ENCODE measurements around the gene TAX1BP3. TPM values are rescaled to one million over a fixed set of nuclear protein-coding genes. Genes with fewer than 3 reads are reported as not detected.
"Not testable (repeated sequence)": the region's sequence is repeated elsewhere in the genome, so short reads cannot be mapped to it uniquely, and the experiment has no call there.

The TAX1BP3 gene
- total RNA-seq, 1 donor from 2014 or later = 15.1 TPM

DNA sequence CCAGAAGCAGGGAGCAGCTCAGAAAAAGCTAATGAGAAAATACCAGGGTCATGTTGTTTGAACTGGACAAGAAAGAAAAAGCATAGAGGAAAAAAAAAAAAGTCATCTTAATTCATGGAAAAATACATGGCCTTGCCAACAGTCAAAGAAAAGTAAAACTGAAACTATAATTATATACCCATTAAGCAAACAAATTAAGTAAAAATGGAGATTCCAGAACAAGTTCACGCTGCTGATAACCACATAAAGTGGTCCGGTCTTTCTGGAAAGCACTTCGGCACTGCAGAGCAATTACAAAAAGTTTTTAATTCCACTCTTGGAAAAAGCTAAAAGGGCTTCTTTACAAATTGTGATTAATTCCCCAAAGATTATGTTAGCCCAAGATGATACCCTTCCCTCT, 40.0 kb upstream of the TAX1BP3 start:
- no peak for DNase-seq
- ATAC-seq (ENCODE audit: low read depth) = no peak
- Mint-ChIP-seq H3K36me3 (ENCODE audit: low read depth) (peaks cover 15% of the 10 kb centered on the region), H3K4me1 (peaks cover 76% of the 10 kb centered on the region), H3K27me3 (no peaks in the 10 kb centered on the region), H3K4me3 (peak overlapping the region; percentile 46), H3K27ac (peak overlapping the region; percentile 36), H3K9me3 (no peaks in the 10 kb centered on the region)
- intact Hi-C loops (cut with micrococcal nuclease) = no loop called here
- ChIA-PET CTCF (interaction anchor here (0.7 kb wide), 2 partner anchors 9 to 243 kb away, joined by 3 read pairs; no protein-coding TSS in a partner anchor), POLR2A (interaction anchor here (0.7 to 9.5 kb wide), 3 partner anchors 12 to 658 kb away, joined by 3 to 315 read pairs (median 3); partner anchors contain the start of gene P2RX5)
- TF ChIP-seq, protein P1, sequence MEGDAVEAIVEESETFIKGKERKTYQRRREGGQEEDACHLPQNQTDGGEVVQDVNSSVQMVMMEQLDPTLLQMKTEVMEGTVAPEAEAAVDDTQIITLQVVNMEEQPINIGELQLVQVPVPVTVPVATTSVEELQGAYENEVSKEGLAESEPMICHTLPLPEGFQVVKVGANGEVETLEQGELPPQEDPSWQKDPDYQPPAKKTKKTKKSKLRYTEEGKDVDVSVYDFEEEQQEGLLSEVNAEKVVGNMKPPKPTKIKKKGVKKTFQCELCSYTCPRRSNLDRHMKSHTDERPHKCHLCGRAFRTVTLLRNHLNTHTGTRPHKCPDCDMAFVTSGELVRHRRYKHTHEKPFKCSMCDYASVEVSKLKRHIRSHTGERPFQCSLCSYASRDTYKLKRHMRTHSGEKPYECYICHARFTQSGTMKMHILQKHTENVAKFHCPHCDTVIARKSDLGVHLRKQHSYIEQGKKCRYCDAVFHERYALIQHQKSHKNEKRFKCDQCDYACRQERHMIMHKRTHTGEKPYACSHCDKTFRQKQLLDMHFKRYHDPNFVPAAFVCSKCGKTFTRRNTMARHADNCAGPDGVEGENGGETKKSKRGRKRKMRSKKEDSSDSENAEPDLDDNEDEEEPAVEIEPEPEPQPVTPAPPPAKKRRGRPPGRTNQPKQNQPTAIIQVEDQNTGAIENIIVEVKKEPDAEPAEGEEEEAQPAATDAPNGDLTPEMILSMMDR (IDR thresholded peaks at IDR 0.05) = no peak

DNA sequence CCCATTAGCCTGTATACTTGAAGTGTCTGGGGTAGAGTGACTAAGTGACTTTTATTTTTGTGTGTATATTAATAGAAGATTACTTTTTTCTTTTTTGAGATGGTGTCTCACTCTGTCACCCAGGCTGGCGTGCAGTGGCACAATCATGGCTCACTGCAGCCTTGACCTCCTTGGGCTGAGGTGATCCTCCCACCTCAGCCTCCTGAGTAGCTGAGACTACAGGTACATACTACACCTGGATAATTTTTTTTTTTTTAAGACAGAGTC, 37.3 kb upstream of the TAX1BP3 start:
- H3K27me3 Mint-ChIP-seq; H3K36me3 Mint-ChIP-seq (ENCODE audit: low read depth); H3K27ac Mint-ChIP-seq; H3K4me3 Mint-ChIP-seq; CTCF ChIA-PET; H3K9me3 Mint-ChIP-seq; ATAC-seq (ENCODE audit: low read depth); DNase-seq; intact Hi-C loops (cut with micrococcal nuclease): not testable (repeated sequence)
- peaks cover 73% of the 10 kb centered on the region for H3K4me1 Mint-ChIP-seq
- POLR2A ChIA-PET = interaction anchor here (9.5 kb wide), 1 partner anchor 10 kb away, joined by 315 read pairs; the partner anchor contains the start of gene P2RX5

DNA sequence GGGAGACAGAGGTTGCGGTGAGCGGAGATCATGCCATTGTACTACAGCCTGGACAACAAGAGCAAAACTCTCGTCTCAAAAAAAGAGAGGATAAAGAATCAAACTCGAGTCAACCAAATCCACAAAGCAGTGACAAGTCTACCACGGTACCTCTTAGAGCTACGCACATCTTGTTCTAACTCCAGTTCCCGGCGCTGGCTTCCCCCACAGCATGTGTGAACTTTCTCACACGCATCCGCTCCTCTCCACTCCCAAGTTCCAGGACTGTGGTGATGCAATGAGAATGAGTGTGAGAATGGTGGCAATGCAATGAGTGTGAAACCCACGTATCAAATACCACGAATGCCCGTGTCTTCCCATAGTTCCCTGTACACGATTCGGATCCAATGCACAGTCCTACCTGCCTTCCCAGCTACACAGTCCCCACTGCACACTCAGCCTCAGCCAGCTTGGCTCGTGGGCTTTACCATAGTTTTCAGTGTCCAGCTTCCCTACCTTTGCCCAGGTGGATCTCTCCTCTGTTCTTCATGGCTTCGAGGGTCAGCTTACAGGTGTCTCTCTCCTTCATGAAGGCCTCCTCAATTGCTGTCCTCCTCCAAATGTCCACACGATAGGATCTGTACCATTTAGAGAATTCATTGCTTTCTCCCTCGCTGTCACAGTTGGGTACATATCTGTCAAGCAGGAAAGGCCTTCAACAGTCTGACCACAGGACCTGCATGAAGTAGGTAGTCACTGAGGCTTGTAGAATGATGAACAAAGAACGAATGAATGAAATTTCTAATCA, 36.7 kb upstream of the TAX1BP3 start:
- Mint-ChIP-seq H3K27ac (peak overlapping the region; percentile 16), H3K4me3 (no peak overlapping the region)

DNA sequence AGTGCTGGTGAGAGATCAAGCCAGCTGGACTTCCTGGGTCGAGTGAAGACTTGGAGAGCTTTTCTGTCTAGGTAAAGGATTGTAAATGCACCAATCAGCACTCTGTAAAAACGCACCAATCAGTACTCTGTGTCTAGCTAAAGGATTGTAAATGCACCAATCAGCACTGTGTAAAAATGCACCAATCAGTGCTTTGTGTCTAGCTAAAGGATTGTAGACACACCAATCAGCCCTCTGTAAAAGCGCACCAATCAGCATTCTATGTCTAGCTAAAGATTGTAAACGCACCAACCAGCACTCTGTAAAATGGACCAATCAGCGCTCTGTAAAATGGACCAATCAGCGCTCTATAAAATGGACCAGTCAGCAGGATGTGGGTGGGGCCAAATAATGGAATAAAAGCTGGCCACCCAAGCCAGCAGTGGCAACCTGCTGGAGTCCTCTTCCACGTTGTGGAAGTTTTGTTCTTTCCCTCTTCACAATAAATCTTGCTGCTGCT, 33.7 kb upstream of the TAX1BP3 start:
- ATAC-seq (ENCODE audit: low read depth); H3K36me3 Mint-ChIP-seq (ENCODE audit: low read depth); H3K9me3 Mint-ChIP-seq; H3K27me3 Mint-ChIP-seq; H3K4me3 Mint-ChIP-seq; DNase-seq; intact Hi-C loops (cut with micrococcal nuclease): not testable (repeated sequence)
- peak overlapping the region; percentile 4 for H3K27ac Mint-ChIP-seq
- ChIA-PET POLR2A (interaction anchor here (0.6 to 2.7 kb wide), 3 partner anchors 9 to 700 kb away, joined by 7 to 19 read pairs (median 10); no protein-coding TSS in a partner anchor), CTCF (interaction anchor here (1.2 to 2.1 kb wide), 3 partner anchors 10 to 35 kb away, joined by 3 to 6 read pairs (median 4); no protein-coding TSS in a partner anchor)
- H3K4me1 Mint-ChIP-seq = peaks cover 73% of the 10 kb centered on the region

More for the DNA sequence above, 36.7 kb upstream of the TAX1BP3 start:
- H3K4me1 Mint-ChIP-seq = peaks cover 73% of the 10 kb centered on the region
- H3K9me3 Mint-ChIP-seq = peaks cover 2% of the 10 kb centered on the region
- DNase-seq (no peak), ATAC-seq (ENCODE audit: low read depth) (no peak)
- H3K27me3 Mint-ChIP-seq = no peaks in the 10 kb centered on the region
- ChIA-PET POLR2A (interaction anchor here (9.5 kb wide), 1 partner anchor 9 kb away, joined by 315 read pairs; the partner anchor contains the start of gene P2RX5), CTCF (no interaction called here)
- TF ChIP-seq, protein P1 (IDR thresholded peaks at IDR 0.05) = no peak
- intact Hi-C loops (cut with micrococcal nuclease) = no loop called here
- peaks cover 5% of the 10 kb centered on the region for H3K36me3 Mint-ChIP-seq (ENCODE audit: low read depth)

DNA sequence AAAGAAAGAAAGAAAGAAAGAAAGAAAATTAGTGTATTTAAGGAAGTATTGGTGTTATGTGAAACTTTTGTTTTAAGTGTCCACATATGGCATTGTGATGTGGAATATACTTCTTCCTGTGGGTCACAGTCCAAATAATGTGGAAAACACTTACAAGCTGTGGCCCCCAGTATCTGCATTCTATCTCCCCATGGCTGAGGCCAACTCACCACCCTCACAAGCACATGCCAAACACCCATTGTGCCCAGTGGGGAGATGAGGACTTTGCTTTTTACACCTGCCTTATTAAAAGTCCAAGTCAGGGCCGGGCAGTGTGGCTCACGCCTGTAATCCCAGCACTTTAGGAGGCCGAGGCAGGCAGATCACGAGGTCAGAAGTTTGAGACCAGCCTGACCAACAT, 31.6 kb upstream of the TAX1BP3 start:
- intact Hi-C loops (cut with micrococcal nuclease) = loop anchor here (5.0 kb wide), 1 partner anchor 212 kb away; no protein-coding TSS in a partner anchor
- peaks cover 2% of the 10 kb centered on the region for H3K9me3 Mint-ChIP-seq
- ChIA-PET CTCF (no interaction called here), POLR2A (interaction anchor here (0.6 to 2.7 kb wide), 3 partner anchors 11 to 144 kb away, joined by 5 to 19 read pairs (median 12); no protein-coding TSS in a partner anchor)
- TF ChIP-seq, protein P1 (IDR thresholded peaks at IDR 0.05) = no peak
- no peak overlapping the region for H3K4me3 Mint-ChIP-seq
- DNase-seq = no peak
- no peaks in the 10 kb centered on the region for H3K27me3 Mint-ChIP-seq
- no peak for ATAC-seq (ENCODE audit: low read depth)
- no peak overlapping the region for H3K27ac Mint-ChIP-seq
- H3K4me1 Mint-ChIP-seq = peaks cover 71% of the 10 kb centered on the region
- peaks cover 13% of the 10 kb centered on the region for H3K36me3 Mint-ChIP-seq (ENCODE audit: low read depth)

DNA sequence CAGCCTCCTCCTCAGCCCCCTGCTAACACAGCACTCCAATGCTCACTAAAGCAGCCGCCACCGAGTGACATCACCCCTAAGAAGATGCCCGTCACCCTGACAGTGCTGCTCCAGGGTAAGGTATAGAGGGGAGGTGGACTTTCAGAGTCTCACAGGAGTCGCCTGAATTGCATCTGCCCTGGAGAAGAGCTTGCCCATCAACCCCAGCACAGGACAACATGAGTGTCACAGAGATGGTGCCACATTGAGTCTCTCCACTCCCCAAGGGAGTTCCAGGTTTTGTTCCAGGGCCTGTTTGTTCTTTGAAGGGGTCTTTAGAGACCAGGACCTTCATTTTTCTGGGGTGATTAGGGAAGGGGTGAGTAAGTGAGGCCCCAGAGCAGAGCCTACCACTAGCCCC, 29.8 kb upstream of the TAX1BP3 start:
- H3K9me3 Mint-ChIP-seq = peaks cover 2% of the 10 kb centered on the region
- no peak for ATAC-seq (ENCODE audit: low read depth)
- H3K36me3 Mint-ChIP-seq (ENCODE audit: low read depth) = peaks cover 24% of the 10 kb centered on the region
- H3K4me3 Mint-ChIP-seq = no peak overlapping the region
- H3K4me1 Mint-ChIP-seq = peaks cover 77% of the 10 kb centered on the region
- DNase-seq = no peak
- intact Hi-C loops (cut with micrococcal nuclease) = loop anchor here (5.0 kb wide), 1 partner anchor 214 kb away; no protein-coding TSS in a partner anchor
- POLR2A ChIA-PET = interaction anchor here (3.9 to 6.5 kb wide), 3 partner anchors 11 to 28 kb away, joined by 44 to 315 read pairs (median 112); partner anchors contain the start of gene HASPIN
- TF ChIP-seq, protein P1 (IDR thresholded peaks at IDR 0.05) = no peak
- H3K27me3 Mint-ChIP-seq = no peaks in the 10 kb centered on the region
- CTCF ChIA-PET = no interaction called here
- H3K27ac Mint-ChIP-seq = peak overlapping the region; percentile 65

All from activated B cell treated with CpG ODN at 0.5 μM for 24 hours (primary cell).